ENCODE results near the gene TTC3.

TTC3 gene

GRCh38 chr21:37226041-37226920 is 153.2 kb downstream of the TTC3 start:
- no peak for DNase-seq (ENCODE audit: low spot score)

- no peak for DNase-seq (ENCODE audit: low spot score)
Measured at GRCh38 chr21:37227071-37228002, 154.3 kb downstream of the TTC3 start.

- no peak for DNase-seq (ENCODE audit: low spot score)
Measured at GRCh38 chr21:37228003-37228400, 154.9 kb downstream of the TTC3 start.

GRCh38 chr21:37230632-37231248 is 157.7 kb downstream of the TTC3 start:
- DNase-seq (ENCODE audit: low spot score), result no peak

GRCh38 chr21:37231249-37231645 is 158.2 kb downstream of the TTC3 start:
- no peak for DNase-seq (ENCODE audit: low spot score)

- no peak for DNase-seq (ENCODE audit: low spot score)
Measured at GRCh38 chr21:37231671-37232070, 158.6 kb downstream of the TTC3 start.

GRCh38 chr21:37232274-37233018 is 159.4 kb downstream of the TTC3 start:
- DNase-seq (ENCODE audit: low spot score), result no peak

GRCh38 chr21:37233551-37234146 is 160.6 kb downstream of the TTC3 start:
- no peak for DNase-seq (ENCODE audit: low spot score)

GRCh38 chr21:37237346-37237745 is 164.3 kb downstream of the TTC3 start:
- DNase-seq (ENCODE audit: low spot score), result no peak

- no peak for DNase-seq (ENCODE audit: low spot score)
Measured at GRCh38 chr21:37237764-37238163, 164.7 kb downstream of the TTC3 start.

GRCh38 chr21:37240978-37241377 is 167.9 kb downstream of the TTC3 start:
- no peak for DNase-seq (ENCODE audit: low spot score)

- no peak for DNase-seq (ENCODE audit: low spot score)
Measured at GRCh38 chr21:37241426-37241825, 168.4 kb downstream of the TTC3 start.

- no peak for DNase-seq (ENCODE audit: low spot score)
Measured at GRCh38 chr21:37243961-37244360, 170.9 kb downstream of the TTC3 start.

GRCh38 chr21:37244501-37245095 is 171.5 kb downstream of the TTC3 start:
- DNase-seq (ENCODE audit: low spot score), result no peak

GRCh38 chr21:37245151-37245550 is 172.1 kb downstream of the TTC3 start:
- no peak for DNase-seq (ENCODE audit: low spot score)

- no peak for DNase-seq (ENCODE audit: low spot score)
Measured at GRCh38 chr21:37248298-37248697, 175.2 kb downstream of the TTC3 start.

GRCh38 chr21:37249112-37249904 is 176.3 kb downstream of the TTC3 start:
- no peak for DNase-seq (ENCODE audit: low spot score)

GRCh38 chr21:37251294-37251634 is 178.2 kb downstream of the TTC3 start:
- no peak for DNase-seq (ENCODE audit: low spot score)

All from HuH-7.5 (cell line).